Left kidney (tissue), 8 donors: ENCODE measurements around the gene HGFAC. TPM values are rescaled to one million over a fixed set of nuclear protein-coding genes. Genes with fewer than 3 reads are reported as not detected.

Experiments used
- DNase-seq: peaks from one replicate; pipeline ENCODE4 v3.0.0-alpha.2; 2013
- long read RNA-seq, 8 donors: transcript quantifications; one replicate each; lab custom pipeline, GENCODE V29; 2026
- polyA plus RNA-seq: library from polyadenylated mRNA; unstranded; fragments of 120-200 nt; gene quantifications from one replicate; pipeline ENCODE4 v1.2.1, GENCODE V29; 2013; ENCODE audit not compliant: insufficient read length

The HGFAC gene
- polyA plus RNA-seq = 0.86 TPM
- long read RNA-seq, donor 1 = 0 reads
- long read RNA-seq, donor 2 = 0 reads
- long read RNA-seq, donor 3 = 0 reads
- long read RNA-seq, donor 4 = 0 reads
- long read RNA-seq, donor 5 = 0 reads
- long read RNA-seq, donor 6 = 0 reads
- long read RNA-seq, donor 7 = 0 reads
- long read RNA-seq, donor 8 = 0 reads

GRCh38 chr4:3441501-3442459, at the start of gene HGFAC:
HGFAC (plus strand) TSS chr4:3441968; CDS start chr4:3442002, 34 bp downstream.
- DNase-seq = no peak

GRCh38 chr4:3392321-3392720, 49.4 kb upstream of the HGFAC start:
- no peak for DNase-seq

- no peak for DNase-seq
These were observed 48.6 kb upstream of the HGFAC start for GRCh38 chr4:3393171-3393570.

DNA sequence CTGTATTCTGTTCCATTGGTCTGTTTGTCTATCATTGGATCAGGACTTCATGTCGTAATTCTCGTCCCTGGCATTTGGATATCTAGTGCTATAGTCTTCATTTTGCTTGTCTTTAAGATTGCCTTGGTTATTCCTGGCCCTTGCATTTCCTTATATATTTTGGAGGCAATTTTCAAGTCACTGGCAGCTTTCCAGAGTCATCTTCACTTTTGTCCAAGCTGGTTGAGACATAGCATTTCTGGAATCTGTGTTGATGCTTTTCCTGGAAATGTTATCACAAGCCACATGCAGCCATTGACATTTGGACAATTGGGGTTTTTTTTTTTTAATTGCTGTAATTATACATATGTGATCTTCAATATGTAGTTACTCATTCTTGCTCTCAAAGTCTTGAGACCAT, 45.2 kb upstream of the HGFAC start:
- no peak for DNase-seq

GRCh38 chr4:3397128-3397527, 44.6 kb upstream of the HGFAC start:
- no peak for DNase-seq

DNA sequence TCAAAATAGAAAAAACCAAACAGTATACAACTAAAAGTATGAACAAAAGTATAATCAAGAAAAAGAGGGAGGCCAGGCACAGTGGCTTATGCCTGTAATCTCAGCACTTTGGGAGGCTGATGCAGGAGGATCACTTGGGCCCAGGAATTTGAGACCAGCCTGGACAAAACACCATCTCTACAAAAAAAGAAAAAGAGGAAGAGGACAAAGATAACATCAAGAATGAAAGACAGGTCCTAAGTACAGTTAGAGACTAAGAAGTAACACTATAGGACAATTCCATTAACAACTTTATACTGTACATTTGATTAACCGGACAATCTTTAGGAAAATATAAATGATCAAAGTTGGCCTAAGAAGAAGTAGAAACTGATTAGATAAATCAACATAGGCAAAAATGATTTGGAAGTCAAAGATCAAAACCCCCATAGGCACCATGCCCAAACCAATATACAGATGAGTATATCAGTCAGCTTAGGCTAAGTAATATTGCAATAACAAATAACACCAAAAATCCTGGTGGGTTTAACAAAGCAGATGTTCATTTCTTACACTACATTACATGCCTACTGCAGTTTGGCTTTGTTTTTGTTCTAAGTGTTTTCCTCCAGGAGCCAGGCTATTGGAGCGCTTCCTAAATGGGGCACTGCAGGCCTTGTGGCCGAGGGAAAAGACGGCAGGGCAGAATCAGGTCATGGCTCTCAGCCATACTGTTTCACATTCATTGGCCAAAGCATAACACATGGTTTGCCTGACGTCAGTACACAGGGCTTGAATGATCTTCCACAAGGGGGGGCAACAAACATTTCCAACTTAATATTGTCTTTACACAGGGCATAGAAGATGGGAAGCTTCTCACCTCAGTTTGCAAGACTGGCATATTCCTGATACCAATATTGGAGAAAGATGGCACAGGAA, 42.2 kb upstream of the HGFAC start:
- DNase-seq = no peak

- no peak for DNase-seq
These were observed 40.2 kb upstream of the HGFAC start for GRCh38 chr4:3401436-3402171.

GRCh38 chr4:3402491-3403347, 39.0 kb upstream of the HGFAC start:
- DNase-seq = no peak

- no peak for DNase-seq
These were observed 38.3 kb upstream of the HGFAC start for GRCh38 chr4:3403348-3403906.

- no peak for DNase-seq
These were observed 37.2 kb upstream of the HGFAC start for GRCh38 chr4:3404546-3404945.

- DNase-seq = no peak
These were observed 36.6 kb upstream of the HGFAC start for GRCh38 chr4:3405176-3405575.

GRCh38 chr4:3406021-3406420, 35.7 kb upstream of the HGFAC start:
- DNase-seq = no peak

DNA sequence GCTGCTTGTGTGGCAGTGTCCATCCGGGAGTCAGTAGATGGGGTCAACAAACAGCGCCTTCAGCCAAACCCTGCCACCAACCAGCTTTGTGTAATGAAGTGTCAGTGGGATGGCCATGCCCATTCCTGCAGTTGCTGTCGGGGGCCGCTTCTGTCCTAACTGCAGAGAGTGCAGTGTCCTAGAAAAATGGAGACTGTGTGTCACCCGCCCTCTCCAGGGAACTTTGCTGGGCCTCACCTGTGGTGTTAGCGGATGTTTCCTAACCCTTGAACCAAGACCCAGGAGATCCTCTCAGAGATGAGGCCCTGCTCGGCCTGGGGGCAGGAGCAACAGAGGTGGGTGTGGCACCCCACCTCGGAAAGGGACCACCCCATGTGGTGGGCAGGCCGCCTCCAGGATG, 35.3 kb upstream of the HGFAC start:
- DNase-seq = no peak

- no peak for DNase-seq
These were observed 34.5 kb upstream of the HGFAC start for GRCh38 chr4:3407171-3407771.

GRCh38 chr4:3407930-3408792, 33.6 kb upstream of the HGFAC start:
- no peak for DNase-seq

- DNase-seq = no peak
These were observed 32.9 kb upstream of the HGFAC start for GRCh38 chr4:3408793-3409330.

DNA sequence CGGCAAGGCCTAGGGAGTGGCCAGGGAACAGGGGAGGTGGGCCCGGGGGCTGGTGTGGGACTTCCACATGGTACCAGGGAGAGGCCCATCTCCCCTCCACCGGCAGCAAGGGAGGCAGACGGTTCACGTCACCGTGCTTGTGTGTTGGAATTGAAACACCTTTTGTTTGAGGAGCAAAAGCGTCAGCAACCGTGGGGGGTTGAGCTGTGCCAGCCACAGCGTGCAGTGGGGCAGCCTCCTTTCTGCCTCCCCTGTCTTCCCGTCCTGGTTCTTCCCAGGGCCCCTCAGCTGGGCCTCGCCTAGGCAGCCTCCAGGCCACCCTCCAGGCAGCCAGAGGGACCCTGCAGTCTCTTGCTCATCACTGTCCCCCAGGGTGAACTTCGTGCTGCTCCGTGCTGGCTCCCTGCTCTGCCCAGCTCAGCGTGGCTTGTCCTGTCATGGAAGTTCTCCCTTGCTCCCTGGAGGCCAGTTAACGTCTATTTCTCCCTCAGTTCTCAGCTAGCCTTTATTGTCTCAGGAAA, 32.1 kb upstream of the HGFAC start:
- no peak for DNase-seq

DNA sequence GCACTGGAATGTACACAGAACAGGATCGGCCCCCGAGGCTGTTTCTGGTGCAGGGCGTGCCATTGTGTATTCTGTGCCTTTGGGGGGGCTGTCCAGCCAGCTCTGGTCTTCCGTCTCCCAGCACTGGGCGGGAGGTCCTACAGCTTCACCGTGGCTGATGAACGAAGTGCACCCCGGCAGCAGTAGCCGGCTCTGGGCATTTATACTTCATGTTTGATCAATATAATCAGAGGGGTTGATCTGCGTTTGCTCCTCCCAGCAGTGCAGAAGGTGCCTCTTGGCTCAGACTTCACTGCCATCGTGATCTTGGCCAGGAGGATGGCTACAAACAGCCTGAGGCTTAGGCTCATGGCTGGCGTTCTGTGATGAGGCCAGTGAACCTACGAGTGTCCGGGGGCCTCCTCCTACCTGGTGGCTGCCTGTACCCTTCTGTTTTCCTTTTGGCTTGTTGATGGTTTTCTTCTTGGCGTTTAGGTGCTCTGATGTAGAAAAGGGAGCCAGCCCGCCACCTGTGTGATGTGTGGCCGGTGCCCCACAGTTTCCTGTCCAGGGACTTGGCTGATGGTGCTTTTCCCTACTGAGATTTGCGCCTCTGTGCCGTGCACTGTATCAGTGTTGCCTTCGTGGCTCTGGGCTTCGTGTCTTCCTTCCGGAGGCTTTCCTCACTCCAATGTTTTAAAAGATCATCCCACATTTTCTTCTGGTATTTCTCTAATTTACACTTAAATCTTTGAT, 31.2 kb upstream of the HGFAC start:
- DNase-seq = no peak
